ENCODE results near the gene SETD1B.

DNA sequence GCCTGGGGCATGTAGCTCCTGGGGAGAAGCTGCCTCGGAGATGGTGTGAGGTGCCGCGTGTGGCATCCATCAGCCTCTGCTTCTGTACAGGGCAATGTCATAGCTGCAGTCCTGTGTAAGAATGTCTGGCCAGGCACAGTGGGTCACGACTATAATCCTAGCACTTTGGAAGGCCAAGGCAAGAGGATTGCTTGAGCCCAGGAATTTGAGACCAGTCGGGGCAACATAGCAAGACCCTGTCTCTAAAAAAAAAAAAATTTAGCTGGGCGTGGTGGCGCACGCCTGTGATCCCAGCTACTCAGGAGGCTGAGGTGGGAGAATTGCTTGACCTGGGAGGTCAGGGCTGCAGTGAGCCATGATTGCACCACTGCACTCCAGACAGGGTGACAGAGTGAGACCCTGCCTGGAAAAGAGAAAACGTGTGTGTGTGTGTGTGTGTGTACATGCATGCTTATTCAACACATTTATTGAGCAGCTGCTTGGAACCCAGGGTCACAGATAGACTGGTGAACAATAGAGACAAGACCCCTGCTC is 34.4 kb upstream of the SETD1B start:
- TF ChIP-seq EZH2 (IDR thresholded peaks at IDR 0.05; ENCODE audit: insufficient read depth, poor library complexity, severe bottlenecking) (no peak), EZH2phosphoT487 (IDR thresholded peaks at IDR 0.05; ENCODE audit: insufficient read depth, low read depth) (no peak)

All from GM23248 (cell line).